ENCODE results near the gene OR7G1.

The OR7G1 gene

DNA sequence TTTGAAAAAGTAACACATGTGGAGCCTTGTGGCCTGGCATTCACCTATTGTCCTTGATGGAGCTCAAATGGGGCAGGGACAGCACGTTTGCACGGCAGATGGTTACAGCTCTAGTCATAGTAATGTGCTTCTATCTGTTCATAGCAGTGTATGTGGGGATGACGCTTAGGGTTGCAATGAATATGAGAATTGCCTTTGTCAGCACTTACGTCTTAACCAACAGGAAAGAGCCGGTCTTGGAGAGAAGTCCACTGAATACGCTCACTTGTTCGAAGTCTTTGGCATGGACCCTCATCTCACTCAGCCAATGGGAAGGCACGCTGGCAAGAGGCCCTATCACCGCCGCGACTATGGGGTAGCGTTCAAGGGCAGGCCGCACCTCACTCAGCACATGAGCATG, 44.3 kb upstream of the OR7G1 start:
- H3K9me2 ChIP-seq (ENCODE audit: low read depth, low read length): no peaks in the 10 kb centered on the region
- H3K4me1 ChIP-seq (ENCODE audit: insufficient read depth, low read length, severe bottlenecking): no peaks in the 10 kb centered on the region
- H3K36me3 ChIP-seq (ENCODE audit: insufficient read depth, low read length): peaks cover 98% of the 10 kb centered on the region

DNA sequence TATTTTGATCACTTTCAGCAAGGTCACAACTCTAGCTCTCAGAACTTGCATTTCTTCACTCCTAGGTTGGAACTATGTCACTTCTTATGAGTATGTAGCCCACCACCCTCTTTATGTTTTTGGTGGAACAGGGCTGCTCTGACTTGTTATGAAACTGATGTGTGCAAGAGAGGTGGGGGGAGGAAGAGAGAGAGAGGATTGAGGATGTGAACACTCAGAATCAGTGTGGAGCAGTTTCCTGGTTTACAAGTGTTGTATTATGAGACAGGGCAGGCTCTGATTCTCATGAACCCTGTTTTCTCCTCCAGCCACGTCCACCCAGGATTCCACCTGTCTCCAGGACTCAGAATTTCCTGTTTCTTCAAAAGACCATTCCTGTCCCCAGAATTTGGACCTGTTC, 40.7 kb upstream of the OR7G1 start:
- H4K20me1 ChIP-seq (ENCODE audit: insufficient read depth, low read length): no peaks in the 10 kb centered on the region
- TF ChIP-seq EZH2 (IDR thresholded peaks at IDR 0.05; ENCODE audit: borderline replicate concordance, low read length): no peak
- TF ChIP-seq, protein P1, sequence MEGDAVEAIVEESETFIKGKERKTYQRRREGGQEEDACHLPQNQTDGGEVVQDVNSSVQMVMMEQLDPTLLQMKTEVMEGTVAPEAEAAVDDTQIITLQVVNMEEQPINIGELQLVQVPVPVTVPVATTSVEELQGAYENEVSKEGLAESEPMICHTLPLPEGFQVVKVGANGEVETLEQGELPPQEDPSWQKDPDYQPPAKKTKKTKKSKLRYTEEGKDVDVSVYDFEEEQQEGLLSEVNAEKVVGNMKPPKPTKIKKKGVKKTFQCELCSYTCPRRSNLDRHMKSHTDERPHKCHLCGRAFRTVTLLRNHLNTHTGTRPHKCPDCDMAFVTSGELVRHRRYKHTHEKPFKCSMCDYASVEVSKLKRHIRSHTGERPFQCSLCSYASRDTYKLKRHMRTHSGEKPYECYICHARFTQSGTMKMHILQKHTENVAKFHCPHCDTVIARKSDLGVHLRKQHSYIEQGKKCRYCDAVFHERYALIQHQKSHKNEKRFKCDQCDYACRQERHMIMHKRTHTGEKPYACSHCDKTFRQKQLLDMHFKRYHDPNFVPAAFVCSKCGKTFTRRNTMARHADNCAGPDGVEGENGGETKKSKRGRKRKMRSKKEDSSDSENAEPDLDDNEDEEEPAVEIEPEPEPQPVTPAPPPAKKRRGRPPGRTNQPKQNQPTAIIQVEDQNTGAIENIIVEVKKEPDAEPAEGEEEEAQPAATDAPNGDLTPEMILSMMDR (IDR thresholded peaks at IDR 0.05; ENCODE audit: low read length): no peak
- no peak overlapping the region for H3K27ac ChIP-seq (ENCODE audit: low read depth, low read length, poor library complexity, severe bottlenecking)
- H3K4me2 ChIP-seq (ENCODE audit: low read length): no peak overlapping the region
- H3K79me2 ChIP-seq (ENCODE audit: insufficient read depth, low read length): peaks cover 37% of the 10 kb centered on the region
- H3K9me2 ChIP-seq (ENCODE audit: low read depth, low read length): no peaks in the 10 kb centered on the region
- no peaks in the 10 kb centered on the region for H3K4me1 ChIP-seq (ENCODE audit: insufficient read depth, low read length, severe bottlenecking)
- H3K9me3 ChIP-seq (ENCODE audit: low read length): peaks cover 32% of the 10 kb centered on the region
- peaks cover 100% of the 10 kb centered on the region for H3K36me3 ChIP-seq (ENCODE audit: insufficient read depth, low read length)
- no peak overlapping the region for H3K9ac ChIP-seq (ENCODE audit: low read length)
- H3K4me3 ChIP-seq (ENCODE audit: low read depth, low read length, poor library complexity, severe bottlenecking): no peak overlapping the region
- H2AFZ ChIP-seq (ENCODE audit: low read length): no peak overlapping the region
- no peaks in the 10 kb centered on the region for H3K27me3 ChIP-seq (ENCODE audit: insufficient read depth, low read length)
- no peaks in the 10 kb centered on the region for H3F3A ChIP-seq (ENCODE audit: insufficient read depth, low read length)

More for the DNA sequence above, 44.3 kb upstream of the OR7G1 start:
- TF ChIP-seq EZH2 (IDR thresholded peaks at IDR 0.05; ENCODE audit: borderline replicate concordance, low read length): no peak
- TF ChIP-seq, protein P1 (IDR thresholded peaks at IDR 0.05; ENCODE audit: low read length): no peak
- peaks cover 33% of the 10 kb centered on the region for H3K9me3 ChIP-seq (ENCODE audit: low read length)
- no peak overlapping the region for H3K9ac ChIP-seq (ENCODE audit: low read length)
- H4K20me1 ChIP-seq (ENCODE audit: insufficient read depth, low read length): no peaks in the 10 kb centered on the region
- H3K27ac ChIP-seq (ENCODE audit: low read depth, low read length, poor library complexity, severe bottlenecking): no peak overlapping the region
- H3F3A ChIP-seq (ENCODE audit: insufficient read depth, low read length): no peaks in the 10 kb centered on the region
- H3K4me2 ChIP-seq (ENCODE audit: low read length): no peak overlapping the region
- no peaks in the 10 kb centered on the region for H3K27me3 ChIP-seq (ENCODE audit: insufficient read depth, low read length)
- no peak overlapping the region for H3K4me3 ChIP-seq (ENCODE audit: low read depth, low read length, poor library complexity, severe bottlenecking)
- peaks cover 6% of the 10 kb centered on the region; the same call in 1 of the 2 replicates for H3K79me2 ChIP-seq (ENCODE audit: insufficient read depth, low read length)
- H2AFZ ChIP-seq (ENCODE audit: low read length): no peak overlapping the region

DNA sequence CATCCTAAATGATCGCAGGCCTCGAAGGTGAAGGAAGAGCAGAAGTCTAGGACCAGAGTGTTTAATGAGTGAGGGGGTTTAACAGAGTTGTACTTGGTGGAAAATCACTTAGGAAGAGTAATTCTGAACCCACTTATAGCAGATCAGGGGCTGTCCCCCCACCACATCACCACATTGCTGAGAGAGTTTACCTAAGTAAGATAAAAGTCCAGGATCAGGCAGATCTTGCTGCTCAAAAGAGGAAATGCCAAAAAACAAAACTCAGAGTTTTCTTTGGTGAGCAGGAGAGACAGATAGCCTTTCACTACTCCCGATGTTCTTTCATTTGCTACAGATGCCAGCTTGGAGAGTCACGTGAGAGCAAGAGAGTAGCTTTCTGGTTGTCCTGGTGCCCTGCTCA, 40.0 kb upstream of the OR7G1 start:
- H3K27ac ChIP-seq (ENCODE audit: low read depth, low read length, poor library complexity, severe bottlenecking): no peak overlapping the region
- H3F3A ChIP-seq (ENCODE audit: insufficient read depth, low read length): no peaks in the 10 kb centered on the region
- no peaks in the 10 kb centered on the region for H3K4me1 ChIP-seq (ENCODE audit: insufficient read depth, low read length, severe bottlenecking)
- peaks cover 28% of the 10 kb centered on the region for H3K9me3 ChIP-seq (ENCODE audit: low read length)
- H3K4me3 ChIP-seq (ENCODE audit: low read depth, low read length, poor library complexity, severe bottlenecking): no peak overlapping the region
- no peaks in the 10 kb centered on the region for H4K20me1 ChIP-seq (ENCODE audit: insufficient read depth, low read length)
- H2AFZ ChIP-seq (ENCODE audit: low read length): no peak overlapping the region
- peaks cover 98% of the 10 kb centered on the region for H3K36me3 ChIP-seq (ENCODE audit: insufficient read depth, low read length)
- peaks cover 45% of the 10 kb centered on the region for H3K79me2 ChIP-seq (ENCODE audit: insufficient read depth, low read length)
- H3K9me2 ChIP-seq (ENCODE audit: low read depth, low read length): no peaks in the 10 kb centered on the region
- H3K9ac ChIP-seq (ENCODE audit: low read length): no peak overlapping the region
- TF ChIP-seq EZH2 (IDR thresholded peaks at IDR 0.05; ENCODE audit: borderline replicate concordance, low read length): no peak
- TF ChIP-seq, protein P1 (IDR thresholded peaks at IDR 0.05; ENCODE audit: low read length): no peak
- no peak overlapping the region for H3K4me2 ChIP-seq (ENCODE audit: low read length)
- H3K27me3 ChIP-seq (ENCODE audit: insufficient read depth, low read length): no peaks in the 10 kb centered on the region
